Lower leg skin (tissue), 3 donors: ENCODE results near the gene SKIDA1.

Source experiments
- POLR2A ChIP-seq, 2 donors: fragments of 450-650 bp; IDR thresholded peaks; one replicate each; pipeline ENCODE4 v1.6.1; 2016 to 2017; ENCODE audit warnings: antibody characterized with exemption in 2 of 2, mild to moderate bottlenecking in 1 of 2, moderate library complexity in 1 of 2
- TF ChIP-seq, protein P1 (sequence below), 3 donors: fragments of 450-650 bp; IDR thresholded peaks; one replicate each; pipeline ENCODE4 v1.5.1; 2016; ENCODE audit warnings: antibody characterized with exemption in 3 of 3, mild to moderate bottlenecking in 3 of 3, moderate library complexity in 2 of 3

DNA sequence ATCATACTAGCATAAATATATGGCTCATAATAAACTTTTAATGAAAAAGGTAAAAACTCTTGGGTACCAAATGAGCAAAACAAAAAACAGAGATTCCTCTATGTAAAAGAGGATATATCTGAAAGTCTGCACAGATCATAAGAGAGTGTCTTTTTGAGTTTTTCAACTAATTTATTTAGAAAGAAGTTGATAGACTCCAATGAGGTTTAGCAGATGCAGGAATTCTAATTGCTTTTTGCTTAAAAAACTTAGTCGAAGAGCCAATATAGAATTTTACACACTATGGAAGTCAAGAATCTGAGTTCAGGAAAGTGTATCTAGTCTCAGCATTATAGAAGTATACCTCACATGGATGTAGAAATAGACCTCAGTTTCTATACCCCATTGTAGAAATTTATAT lies 5.2 kb upstream of the SKIDA1 start:
- no peak for TF ChIP-seq POLR2A (IDR thresholded peaks at IDR 0.05)
- TF ChIP-seq, protein P1, sequence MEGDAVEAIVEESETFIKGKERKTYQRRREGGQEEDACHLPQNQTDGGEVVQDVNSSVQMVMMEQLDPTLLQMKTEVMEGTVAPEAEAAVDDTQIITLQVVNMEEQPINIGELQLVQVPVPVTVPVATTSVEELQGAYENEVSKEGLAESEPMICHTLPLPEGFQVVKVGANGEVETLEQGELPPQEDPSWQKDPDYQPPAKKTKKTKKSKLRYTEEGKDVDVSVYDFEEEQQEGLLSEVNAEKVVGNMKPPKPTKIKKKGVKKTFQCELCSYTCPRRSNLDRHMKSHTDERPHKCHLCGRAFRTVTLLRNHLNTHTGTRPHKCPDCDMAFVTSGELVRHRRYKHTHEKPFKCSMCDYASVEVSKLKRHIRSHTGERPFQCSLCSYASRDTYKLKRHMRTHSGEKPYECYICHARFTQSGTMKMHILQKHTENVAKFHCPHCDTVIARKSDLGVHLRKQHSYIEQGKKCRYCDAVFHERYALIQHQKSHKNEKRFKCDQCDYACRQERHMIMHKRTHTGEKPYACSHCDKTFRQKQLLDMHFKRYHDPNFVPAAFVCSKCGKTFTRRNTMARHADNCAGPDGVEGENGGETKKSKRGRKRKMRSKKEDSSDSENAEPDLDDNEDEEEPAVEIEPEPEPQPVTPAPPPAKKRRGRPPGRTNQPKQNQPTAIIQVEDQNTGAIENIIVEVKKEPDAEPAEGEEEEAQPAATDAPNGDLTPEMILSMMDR (IDR thresholded peaks at IDR 0.05), result no peak
